Heart left ventricle (tissue), 16 donors: ENCODE results near the gene PTPRZ1. TPM values are rescaled to one million over a fixed set of nuclear protein-coding genes. Genes with fewer than 3 reads are reported as not detected.

Experiments used
- ATAC-seq, 4 donors: fragments of 200-7000 bp; cut with Tn5 transposase; one replicate each; pipeline ENCODE4 v1.9.1; 2020 to 2022; ENCODE audit warnings: moderate library complexity in 4 of 4, mild to moderate bottlenecking in 3 of 4, moderate number of reproducible peaks in 1 of 4
- DNase-seq, 5 donors: peaks; one replicate each; pipeline ENCODE4 v3.0.0-alpha.2; 2020
- H3K27ac ChIP-seq, 12 donors: fragments of 200-600 bp; sonication (generic) in 4 of 12; one replicate each; pipeline versions ENCODE4 v1.5.0 to v1.8.0; 2016 to 2022; ENCODE audit warnings: mild to moderate bottlenecking in 2 of 12
- H3K27me3 ChIP-seq, 9 donors: fragments of 200-600 bp; sonication (generic) in 2 of 9; one replicate each; pipeline versions ENCODE4 v1.5.1 to v1.8.0; 2016 to 2022; ENCODE audit warnings: mild to moderate bottlenecking in 3 of 9
- H3K36me3 ChIP-seq, 9 donors: fragments of 200-600 bp; sonication (generic) in 2 of 9; one replicate each; pipeline versions ENCODE4 v1.5.0 to v1.8.0; 2018 to 2022; ENCODE audit warnings: mild to moderate bottlenecking in 2 of 9
- H3K4me1 ChIP-seq, 12 donors: fragments of 200-600 bp; sonication (generic) in 4 of 12; one replicate each; pipeline versions ENCODE4 v1.5.0 to v1.8.0; 2016 to 2022; ENCODE audit warnings: mild to moderate bottlenecking in 3 of 12
- H3K4me3 ChIP-seq, 12 donors: fragments of 200-600 bp; sonication (generic) in 4 of 12; one replicate each; pipeline versions ENCODE4 v1.5.0 to v1.8.0; 2017 to 2022; ENCODE audit warnings: mild to moderate bottlenecking in 9 of 12, moderate library complexity in 4 of 12
- H3K9me3 ChIP-seq, 12 donors: fragments of 200-600 bp; sonication (generic) in 4 of 12; one replicate each; pipeline versions ENCODE4 v1.5.0 to v1.8.0; 2016 to 2022; ENCODE audit warnings: mild to moderate bottlenecking in 1 of 12
- POLR2A ChIP-seq, 2 donors: fragments of 450-650 bp; IDR thresholded peaks; one replicate each; pipeline ENCODE4 v1.6.1; 2017; ENCODE audit warnings: antibody characterized with exemption in 2 of 2, mild to moderate bottlenecking in 2 of 2, moderate library complexity in 2 of 2
- WGBS, 4 donors: extraction: QIAGEN DNeasy Blood & Tissue Kit in 2 of 4; methylation state at CpG; one replicate each; pipeline versions ENCODE4 v1.1.5 to v1.1.7; 2013 to 2018; 5-methylcytosine and 5-hydroxymethylcytosine counted together
- intact Hi-C, 10 donors: fragments of 100-400 bp; cut with DNase I; formaldehyde crosslinking; loops; one replicate each; pipeline versions ENCODE4 v1.11.1 to v1.14.2; 2022
- polyA plus RNA-seq, 2 donors: library from polyadenylated mRNA; stranded (reverse); fragments of 200-250 nt; gene quantifications; one replicate each; pipeline ENCODE4 v1.2.3, GENCODE V29; 2013
- total RNA-seq, 9 donors: library from RNA; depleted of rRNA in 2 of 9; stranded (reverse); fragments of >200 nt in 2 of 9; fragmentation: NEBNext Ultra II Directional in 3 of 9; extraction: Animal tissue kit (Norgen Biotek cat#: 25700) in 3 of 9; gene quantifications; one replicate each; pipeline versions ENCODE4 v1.1.0 to v1.2.4, GENCODE V29; 2016 to 2023
- TF ChIP-seq, protein P1 (sequence below), 12 donors: fragments of 200-600 bp; sonication (generic) in 4 of 12; IDR thresholded peaks; one replicate each; pipeline versions ENCODE4 v1.5.0 to v1.8.0; 2018 to 2022; ENCODE audit warnings: antibody characterized with exemption in 12 of 12, mild to moderate bottlenecking in 5 of 12
- donor health status: ischemic (EF 13 %, LVEDD 7.1; RV severe dilation, severe dysfunction).
- donor health status: healthy with polysubstance abuse.
- donor health status: DM: no; HTN: yes; CAD: no.
- donor health status: DM: no; HTN: no; CAD: no.
- donor health status: ischemic (EF 25% LVEDD 6.9; RV normal size, moderate dysfunction).
- donor health status: ischemic (EF 25% LVEDD 5.7; RV mildly dilated, moderate dysfunction).
- donor health status: healthy.
- donor health status: DM: yes; HTN: yes; CAD: no.
- donor health status: ischemic (EF 35%, LVEDD 5.7; RV mildly dilated, moderate dysfunction).
- donor health status: nonischemic (EF 11% LVEDD 7.7; RV severe dilation, severe dysfunction).
- donor health status: DM: yes; HTN: yes; CAD: no.
- donor health status: PGD.
- donor health status: ischemic (EF 29% LVEDD 5.4; RV normal size, mild dysfunction).
- donor health status: nonischemic (EF 23%, LVEDD 6.1; RV moderate dilation, normal function).

Gene PTPRZ1
- total and polyA plus RNA-seq, 11 donors: 0.27 to 4.8 (median 0.45) TPM

DNA sequence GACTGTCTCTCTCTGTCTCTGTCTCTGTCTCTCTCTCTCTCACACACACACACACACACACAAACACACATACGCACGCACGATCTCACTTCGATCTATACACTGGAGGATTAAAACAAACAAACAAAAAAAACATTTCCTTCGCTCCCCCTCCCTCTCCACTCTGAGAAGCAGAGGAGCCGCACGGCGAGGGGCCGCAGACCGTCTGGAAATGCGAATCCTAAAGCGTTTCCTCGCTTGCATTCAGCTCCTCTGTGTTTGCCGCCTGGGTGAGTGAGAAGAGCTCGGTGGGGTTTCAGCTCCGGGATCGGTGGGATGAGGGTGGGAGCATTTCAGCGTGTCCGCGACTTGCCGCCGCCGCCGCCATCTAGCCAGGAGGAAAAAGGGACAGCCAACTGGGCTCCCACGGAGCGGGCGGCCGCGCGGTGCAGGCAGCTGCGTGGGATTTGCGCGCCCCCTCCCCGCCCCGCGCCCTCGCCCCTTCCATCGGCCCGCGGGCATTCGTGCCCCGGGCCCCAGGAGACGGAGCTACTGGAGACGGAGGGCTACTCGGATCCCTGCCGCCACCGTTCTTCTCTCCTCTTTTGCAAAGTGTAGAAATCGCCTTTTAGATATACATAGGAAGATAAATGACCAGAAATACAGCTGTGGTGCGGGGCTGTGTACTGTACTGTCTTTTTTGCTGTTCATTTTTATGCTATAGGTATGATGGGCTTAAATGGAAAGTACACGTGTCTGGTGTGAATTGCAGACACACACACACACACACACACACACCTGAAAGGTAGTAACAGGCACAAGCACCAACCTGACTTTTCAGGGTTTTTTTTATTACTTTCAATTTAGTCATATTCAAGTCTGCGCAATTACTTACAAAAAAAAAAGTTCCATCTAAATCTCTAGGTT, 581 bp downstream of the PTPRZ1 start:
- TF ChIP-seq POLR2A (IDR thresholded peaks at IDR 0.05): no peak
- TF ChIP-seq, protein P1, sequence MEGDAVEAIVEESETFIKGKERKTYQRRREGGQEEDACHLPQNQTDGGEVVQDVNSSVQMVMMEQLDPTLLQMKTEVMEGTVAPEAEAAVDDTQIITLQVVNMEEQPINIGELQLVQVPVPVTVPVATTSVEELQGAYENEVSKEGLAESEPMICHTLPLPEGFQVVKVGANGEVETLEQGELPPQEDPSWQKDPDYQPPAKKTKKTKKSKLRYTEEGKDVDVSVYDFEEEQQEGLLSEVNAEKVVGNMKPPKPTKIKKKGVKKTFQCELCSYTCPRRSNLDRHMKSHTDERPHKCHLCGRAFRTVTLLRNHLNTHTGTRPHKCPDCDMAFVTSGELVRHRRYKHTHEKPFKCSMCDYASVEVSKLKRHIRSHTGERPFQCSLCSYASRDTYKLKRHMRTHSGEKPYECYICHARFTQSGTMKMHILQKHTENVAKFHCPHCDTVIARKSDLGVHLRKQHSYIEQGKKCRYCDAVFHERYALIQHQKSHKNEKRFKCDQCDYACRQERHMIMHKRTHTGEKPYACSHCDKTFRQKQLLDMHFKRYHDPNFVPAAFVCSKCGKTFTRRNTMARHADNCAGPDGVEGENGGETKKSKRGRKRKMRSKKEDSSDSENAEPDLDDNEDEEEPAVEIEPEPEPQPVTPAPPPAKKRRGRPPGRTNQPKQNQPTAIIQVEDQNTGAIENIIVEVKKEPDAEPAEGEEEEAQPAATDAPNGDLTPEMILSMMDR (IDR thresholded peaks at IDR 0.05): no peak
- Histone ChIP-seq H3K36me3 (no peaks in the 10 kb centered on the region), H3K4me1 (peaks cover 0 to 15% (median 0%) of the 10 kb centered on the region in 12 donors), H3K27me3 (peaks cover 6 to 49% (median 21%) of the 10 kb centered on the region in 9 donors), H3K9me3 (no peaks in the 10 kb centered on the region), H3K27ac (peak overlapping the region in 1 of 12 donors; percentile 33), H3K4me3 (peak overlapping the region; percentile 18 to 60 (median 46))
- 1 to 2% (median 1%) methylated on average over 42 to 51 of the region's 51 CpGs for WGBS, 4 donors
- DNase-seq: peak in 1 of 5 donors; percentile 38
- intact Hi-C loops: no loop called here
- ATAC-seq: peak in 2 of 4 donors; percentile 20

DNA sequence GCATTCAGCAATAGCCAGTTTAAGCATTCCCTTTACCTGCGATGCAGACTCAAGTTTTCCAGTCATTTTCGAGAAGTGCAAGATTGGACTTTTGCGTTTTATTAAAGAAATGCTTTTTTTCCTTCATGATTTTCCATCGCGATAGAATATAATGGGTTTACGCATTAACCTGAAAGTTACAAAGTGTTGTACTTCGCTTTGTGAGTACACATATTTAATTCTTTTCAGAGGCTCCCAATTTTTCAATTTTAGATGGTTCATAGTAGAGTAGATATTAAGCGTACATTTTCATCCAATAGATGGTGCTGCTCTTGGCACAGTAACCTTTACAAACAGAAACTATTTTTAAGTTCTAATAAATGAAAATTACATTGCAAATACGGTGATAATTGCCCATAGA, 1.3 kb downstream of the PTPRZ1 start:
- H3K9me3 ChIP-seq: no peaks in the 10 kb centered on the region
- peak overlapping the region in 8 of 12 donors; percentile 38 to 60 (median 54) for H3K4me3 ChIP-seq
- H3K36me3 ChIP-seq: no peaks in the 10 kb centered on the region
- peaks cover 0 to 15% (median 0%) of the 10 kb centered on the region in 12 donors for H3K4me1 ChIP-seq
- no peak overlapping the region for H3K27ac ChIP-seq
- ATAC-seq (no peak), DNase-seq (no peak)
- H3K27me3 ChIP-seq: peaks cover 6 to 49% (median 21%) of the 10 kb centered on the region in 9 donors
- 16 to 19% (median 18%) methylated on average over 9 of the region's 9 CpGs for WGBS, 4 donors
- intact Hi-C loops: no loop called here
- TF ChIP-seq, protein P1 (IDR thresholded peaks at IDR 0.05): no peak
- TF ChIP-seq POLR2A (IDR thresholded peaks at IDR 0.05): no peak

DNA sequence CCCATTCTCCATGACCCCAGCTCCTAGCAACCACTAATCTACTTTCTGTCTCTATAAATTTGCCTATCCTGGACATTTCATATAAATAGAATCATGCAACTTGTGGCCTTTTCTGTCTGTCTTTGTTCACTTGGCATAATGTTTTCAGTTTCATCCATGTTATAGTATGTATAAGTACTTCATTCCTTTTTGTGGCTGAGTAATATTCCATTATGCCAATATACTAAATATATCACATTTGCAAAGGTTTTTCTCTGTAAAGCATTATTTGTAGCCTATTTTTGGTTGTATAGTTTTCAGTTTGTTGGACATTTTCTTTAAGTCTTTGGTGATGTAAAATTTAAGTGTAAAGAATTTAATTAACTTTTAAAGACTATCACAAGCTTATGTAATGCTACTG, 2.2 kb downstream of the PTPRZ1 start:
- H3K27ac ChIP-seq: no peak overlapping the region
- H3K4me3 ChIP-seq: no peak overlapping the region
- intact Hi-C loops: no loop called here
- ATAC-seq: no peak
- H3K4me1 ChIP-seq: peaks cover 0 to 15% (median 0%) of the 10 kb centered on the region in 12 donors
- DNase-seq: no peak
- no peaks in the 10 kb centered on the region for H3K36me3 ChIP-seq
- H3K27me3 ChIP-seq: peaks cover 6 to 49% (median 21%) of the 10 kb centered on the region in 9 donors
- no peaks in the 10 kb centered on the region for H3K9me3 ChIP-seq
- TF ChIP-seq, protein P1 (IDR thresholded peaks at IDR 0.05): no peak
- no peak for TF ChIP-seq POLR2A (IDR thresholded peaks at IDR 0.05)

DNA sequence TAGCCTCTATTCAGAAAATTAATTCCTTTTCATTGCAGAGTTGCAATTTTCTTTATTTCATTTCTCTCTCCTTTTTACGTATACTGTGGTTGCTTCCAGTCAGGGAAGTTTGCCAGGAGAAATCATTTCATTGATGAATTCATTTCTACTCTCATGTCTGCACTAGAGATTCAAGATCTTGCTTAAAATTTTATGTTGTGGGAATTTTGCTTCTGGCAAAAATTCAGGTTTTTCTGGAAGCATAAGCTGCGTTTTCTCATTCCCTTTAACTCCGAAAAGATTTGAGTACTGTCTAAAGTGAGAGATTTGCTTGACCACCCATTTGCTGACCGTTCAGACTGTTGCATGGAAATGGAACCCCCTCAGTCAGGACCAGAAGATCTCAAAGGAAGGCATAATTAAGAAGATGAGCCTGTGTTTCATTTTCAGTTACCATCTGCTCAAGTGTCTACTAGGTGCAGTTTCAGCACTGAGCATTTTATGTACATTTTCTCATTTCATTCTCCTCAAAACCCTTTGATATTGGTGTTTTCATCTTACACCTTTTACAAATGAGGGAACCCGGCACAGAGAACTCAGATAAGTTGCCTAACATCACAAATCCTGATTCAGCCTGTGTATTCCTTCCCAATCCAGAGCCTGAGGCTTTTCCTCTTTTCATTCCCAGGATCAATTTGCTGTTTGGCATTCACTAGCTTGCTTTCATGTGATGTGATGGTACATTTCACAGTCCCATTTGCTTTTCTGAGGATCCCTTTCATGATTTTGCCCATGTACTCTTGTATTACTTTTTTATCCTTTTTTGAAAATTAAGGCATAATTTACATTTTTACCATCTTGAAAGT, 3.9 kb downstream of the PTPRZ1 start:
- H3K27me3 ChIP-seq: peaks cover 6 to 35% (median 17%) of the 10 kb centered on the region in 9 donors
- H3K27ac ChIP-seq: no peak overlapping the region
- H3K9me3 ChIP-seq: no peaks in the 10 kb centered on the region
- ATAC-seq (no peak), DNase-seq (no peak)
- intact Hi-C loops: no loop called here
- no peak overlapping the region for H3K4me3 ChIP-seq
- peaks cover 0 to 15% (median 0%) of the 10 kb centered on the region in 12 donors for H3K4me1 ChIP-seq
- no peaks in the 10 kb centered on the region for H3K36me3 ChIP-seq
- WGBS, 4 donors: 65 to 73% (median 70%) methylated on average over 5 of the region's 5 CpGs
- no peak for TF ChIP-seq POLR2A (IDR thresholded peaks at IDR 0.05)
- TF ChIP-seq, protein P1 (IDR thresholded peaks at IDR 0.05): no peak
